ENCODE measurements around the gene MED8.
"Not testable (repeated sequence)": the region's sequence is repeated elsewhere in the genome, so short reads cannot be mapped to it uniquely, and the experiment has no call there.

MED8 gene

DNA sequence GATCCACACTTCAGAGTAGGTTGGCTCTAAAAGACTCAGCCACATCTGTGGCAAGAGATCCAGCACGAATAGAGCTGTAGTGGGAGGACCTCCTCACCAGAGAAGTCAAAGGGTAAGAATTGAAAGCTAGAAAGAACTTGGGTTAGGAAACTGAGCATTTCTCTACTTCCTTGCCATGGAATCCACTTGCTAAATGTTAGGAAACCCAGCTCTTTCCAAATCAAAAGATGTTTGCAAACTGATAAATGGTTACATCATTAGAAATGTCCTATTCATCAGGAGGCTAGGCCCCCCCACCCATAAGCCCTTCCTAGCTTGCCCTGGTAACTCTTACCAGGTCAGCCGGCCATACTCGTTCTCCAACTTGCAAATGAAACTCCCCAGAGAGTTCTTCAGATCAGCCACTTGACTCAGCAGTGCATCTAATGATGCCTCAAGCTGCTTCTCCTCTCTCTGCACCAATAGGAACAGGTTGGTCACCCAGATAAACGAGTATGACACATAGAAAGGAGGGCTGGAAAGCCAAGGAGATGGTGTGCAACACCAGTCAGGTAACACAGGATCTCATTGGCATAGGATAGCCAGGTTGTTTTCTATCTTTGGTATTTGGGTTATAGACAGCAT lies 1.5 kb downstream of the MED8 start:
- DNase-seq (ENCODE audit: low read depth in 1 of 2, low spot score in 1 of 2): no peak

DNA sequence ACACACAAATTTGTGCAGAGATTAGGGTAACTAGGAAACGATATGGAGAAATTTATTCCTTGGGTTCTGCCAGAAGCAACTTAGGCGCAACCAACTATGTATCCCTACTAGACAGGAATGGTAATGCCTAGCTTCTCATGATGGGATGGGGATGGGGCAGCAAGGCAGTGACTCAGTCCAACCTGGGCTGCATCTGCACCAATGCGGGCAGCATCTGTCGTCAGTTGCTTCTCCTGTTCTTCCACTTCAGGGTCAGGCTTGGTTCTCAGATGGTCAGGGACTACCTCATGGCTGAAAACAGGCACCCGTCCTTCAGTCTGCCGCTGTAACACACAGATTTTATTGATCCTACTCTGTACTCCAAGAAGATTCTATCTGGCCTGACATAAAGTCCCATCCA lies 2.9 kb downstream of the MED8 start:
- no peak for DNase-seq (ENCODE audit: low read depth in 1 of 2, low spot score in 1 of 2)

DNA sequence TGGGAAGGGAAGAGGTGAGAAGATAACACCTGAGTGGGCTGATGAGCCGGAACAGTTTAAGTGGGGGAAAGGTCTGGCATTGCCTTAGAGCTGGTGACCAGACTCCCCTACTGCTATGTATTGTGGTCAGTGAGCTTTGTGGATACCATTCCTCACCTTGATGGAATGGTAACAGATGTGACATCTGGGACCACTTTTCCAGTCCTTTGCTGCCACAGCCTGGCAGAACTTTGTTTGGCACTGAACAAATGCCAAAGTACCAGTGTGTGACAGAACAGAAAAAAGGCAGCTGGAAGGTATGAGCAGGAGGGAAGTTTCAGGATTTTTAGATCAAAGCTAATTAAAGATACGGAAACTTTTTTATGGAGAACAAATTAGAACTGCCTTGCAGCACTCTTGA lies 6.2 kb downstream of the MED8 start:
- DNase-seq (ENCODE audit: low read depth in 1 of 2, low spot score in 1 of 2): no peak

DNA sequence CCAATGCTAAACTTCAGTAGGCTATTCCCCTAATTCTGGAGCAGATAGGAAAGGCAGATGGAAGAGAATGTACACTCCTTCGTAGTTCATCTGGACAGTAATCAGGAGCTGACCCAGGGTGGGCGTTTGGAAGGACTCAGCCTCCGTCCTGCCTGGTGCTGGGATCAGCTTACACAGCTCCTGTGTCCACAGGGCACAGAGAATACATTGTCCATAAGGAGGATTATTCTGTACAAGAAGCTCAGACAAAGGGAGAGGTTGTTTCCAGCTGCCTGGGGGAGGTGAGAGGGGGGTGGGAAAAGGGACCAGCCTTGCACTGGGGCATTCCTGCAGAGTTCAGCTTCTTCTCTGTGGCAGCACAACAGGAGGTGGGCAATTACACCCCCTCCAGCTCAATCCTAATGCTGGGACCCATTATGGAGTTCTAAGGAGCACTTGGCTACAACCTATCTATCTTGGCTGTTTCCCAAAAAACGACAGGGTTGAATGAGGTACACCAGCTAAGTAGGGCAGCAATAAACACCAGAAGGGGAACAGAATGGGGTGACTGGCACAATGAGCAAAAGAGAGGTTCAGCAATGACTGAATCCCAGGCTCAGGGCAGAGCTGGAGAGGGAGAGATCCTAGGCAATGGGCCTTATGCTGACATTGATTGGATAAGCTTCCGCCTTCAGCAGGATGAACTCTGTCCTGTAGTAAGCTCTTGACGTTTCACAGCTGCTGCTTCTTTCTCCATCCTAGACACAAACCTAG lies 7.4 kb downstream of the MED8 start:
- no peak for DNase-seq (ENCODE audit: low read depth in 1 of 2, low spot score in 1 of 2)

DNA sequence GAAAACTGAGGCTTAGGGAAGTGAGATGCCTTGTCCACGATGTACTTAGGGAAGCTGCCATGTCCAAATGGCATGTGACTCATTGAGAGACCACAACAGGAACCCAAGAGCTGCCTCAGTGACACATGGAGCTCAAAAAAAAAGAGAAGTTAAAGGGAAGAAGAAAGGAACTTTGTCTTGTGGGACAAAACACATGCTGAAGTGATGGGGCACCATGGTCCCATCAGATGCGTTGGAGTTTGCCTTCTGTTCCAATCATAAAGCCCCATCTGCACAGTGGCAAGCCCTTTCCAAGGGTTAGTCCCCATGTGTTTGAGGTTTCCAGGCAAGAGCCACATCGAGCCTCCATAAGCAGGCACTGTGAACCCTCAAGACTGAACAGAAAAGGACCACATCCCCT lies 8.0 kb downstream of the MED8 start:
- DNase-seq (ENCODE audit: low read depth in 1 of 2, low spot score in 1 of 2): no peak

DNA sequence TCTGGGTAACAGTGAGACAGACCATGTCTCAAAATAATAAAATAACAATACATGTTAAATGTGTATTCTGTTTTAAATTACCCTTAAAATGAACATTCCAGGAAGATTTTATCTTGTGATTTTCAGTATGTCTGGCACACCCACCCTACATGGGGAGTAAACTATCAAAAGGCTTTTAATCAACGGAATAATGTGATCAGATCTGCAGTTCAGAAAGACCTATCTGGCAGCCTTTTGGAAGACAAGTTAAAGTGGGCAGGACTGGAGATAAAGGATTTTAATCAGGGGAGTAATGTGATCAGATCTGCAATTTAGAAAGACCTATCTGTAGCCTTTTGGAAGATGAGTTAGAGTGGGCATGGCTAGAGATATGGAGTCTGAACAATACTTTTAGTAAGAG lies 10.1 kb downstream of the MED8 start:
- no peak for DNase-seq (ENCODE audit: low read depth in 1 of 2, low spot score in 1 of 2)

DNA sequence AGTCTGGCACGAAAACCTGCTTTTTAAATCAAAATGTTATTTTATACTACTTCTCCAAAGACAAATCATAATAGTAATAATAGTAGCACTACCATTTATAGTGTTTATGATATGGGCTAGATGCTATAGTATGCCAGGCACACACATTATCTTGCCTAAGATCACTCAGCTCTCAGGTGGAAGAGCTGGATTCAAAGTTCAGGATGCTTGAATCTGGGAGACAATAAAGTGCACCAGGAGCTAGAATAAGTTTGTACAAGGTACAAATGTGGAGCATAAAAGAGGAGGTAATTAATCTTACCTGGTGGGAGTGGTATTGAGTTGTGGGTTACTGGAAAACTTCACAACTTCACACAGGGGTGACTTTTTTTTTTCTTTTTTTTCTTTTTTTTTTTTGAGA lies 11.8 kb downstream of the MED8 start:
- DNase-seq (ENCODE audit: low read depth in 1 of 2, low spot score in 1 of 2): no peak

DNA sequence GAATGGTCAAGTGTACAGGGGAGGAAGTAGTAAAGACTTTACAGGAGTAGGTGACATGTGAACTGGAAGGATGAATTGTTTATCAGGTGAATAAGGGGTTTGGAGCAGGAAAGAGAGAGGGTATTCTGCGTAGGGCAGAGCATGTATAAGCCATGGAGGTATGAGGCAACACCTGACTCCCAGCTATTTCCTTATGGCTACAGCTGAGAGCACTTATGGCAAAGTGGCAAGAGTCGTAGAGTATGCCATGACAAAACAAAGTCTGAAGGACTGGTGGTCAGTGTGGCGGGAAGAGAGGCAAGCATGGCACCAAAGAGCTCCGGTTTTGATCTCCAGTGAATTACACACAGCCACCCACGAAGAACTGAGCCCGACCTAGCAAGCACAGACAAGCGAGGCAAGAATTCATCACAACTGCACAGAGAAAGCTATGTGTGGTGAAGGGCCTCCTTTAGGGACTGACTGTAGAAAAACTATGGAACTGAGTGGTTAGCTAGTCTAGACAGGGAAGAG lies 12.8 kb downstream of the MED8 start:
- no peak for DNase-seq (ENCODE audit: low read depth in 1 of 2, low spot score in 1 of 2)

DNA sequence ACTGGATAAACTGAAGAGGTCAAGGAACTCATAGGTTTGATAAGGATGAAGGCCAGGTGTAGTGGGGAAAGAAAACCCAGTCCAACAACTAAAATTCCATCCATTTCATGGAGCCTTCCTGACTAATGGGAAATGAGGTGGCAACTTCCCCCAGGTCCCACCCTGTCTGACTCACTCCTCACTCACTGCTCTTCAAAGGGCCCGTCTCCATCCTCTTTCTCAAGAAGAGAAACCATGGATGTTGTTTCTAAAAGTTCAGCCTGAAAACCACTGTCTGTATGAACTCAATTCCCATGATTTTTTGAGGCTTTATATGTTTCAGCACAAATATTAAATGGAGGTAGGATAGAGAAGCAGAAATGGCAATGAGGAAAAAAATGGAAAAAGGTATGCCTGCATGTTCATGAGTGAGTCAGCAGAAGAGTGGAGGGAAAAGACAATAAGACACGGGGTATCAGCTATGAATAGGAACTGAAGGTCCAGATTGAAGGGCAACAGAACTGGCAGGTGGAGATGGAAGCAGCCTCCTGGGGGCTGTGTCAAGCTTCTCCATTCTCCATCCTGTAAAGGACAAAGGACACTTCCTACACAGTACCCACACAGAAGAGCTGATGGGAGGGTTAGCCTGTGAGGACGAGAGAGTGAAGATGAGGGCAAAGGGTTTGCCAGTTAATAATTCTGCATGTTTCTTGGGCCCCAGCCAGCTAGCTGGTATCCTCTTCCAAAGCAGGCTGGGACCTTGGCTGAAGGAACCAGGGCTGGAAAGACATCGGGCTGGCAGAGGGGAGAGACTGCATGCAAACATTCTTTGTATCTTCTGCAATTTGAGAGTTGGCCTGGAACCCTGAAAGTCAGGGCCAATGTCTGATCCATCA lies 16.3 kb downstream of the MED8 start:
- no peak for DNase-seq (ENCODE audit: low read depth in 1 of 2, low spot score in 1 of 2)

DNA sequence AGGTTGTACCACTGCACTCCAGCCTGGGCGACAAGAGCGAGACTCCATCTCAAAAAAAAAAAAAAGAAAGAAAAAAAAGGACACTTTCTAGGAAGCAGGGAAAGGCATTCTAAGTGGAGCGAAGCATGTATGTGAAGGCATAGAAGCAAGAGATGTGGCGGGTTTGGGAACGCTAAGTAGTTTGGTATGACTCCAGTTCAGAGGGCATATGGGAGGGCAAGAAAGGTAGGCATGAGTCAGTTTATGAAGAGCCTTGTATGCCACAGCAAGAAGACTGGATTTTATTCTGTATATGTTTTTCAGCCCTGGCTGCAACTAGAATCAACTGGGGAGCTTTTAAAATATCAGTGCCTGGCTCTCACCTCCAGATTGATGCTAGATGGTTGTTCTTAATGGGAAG lies 17.4 kb downstream of the MED8 start:
- no peak for DNase-seq (ENCODE audit: low read depth in 1 of 2, low spot score in 1 of 2)

DNA sequence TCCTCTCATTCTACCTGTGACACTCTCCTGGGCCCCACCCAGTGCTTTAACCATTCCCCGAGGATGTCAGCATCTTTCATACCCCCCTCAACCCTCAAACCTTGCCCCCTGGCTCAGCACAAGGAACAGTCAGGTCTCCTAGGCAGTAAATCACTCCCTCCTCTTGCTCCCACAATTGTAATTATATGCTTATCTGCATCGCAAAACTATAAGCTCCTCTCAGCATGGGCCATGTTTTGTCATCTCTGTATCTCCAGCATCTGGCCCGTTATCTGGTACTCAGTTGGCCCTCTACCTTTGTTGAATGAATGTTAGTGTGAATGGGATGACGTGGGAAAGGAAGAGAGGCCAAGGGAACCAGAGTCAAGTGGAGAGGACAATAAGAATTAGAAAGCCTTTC lies 19.0 kb downstream of the MED8 start:
- no peak for DNase-seq (ENCODE audit: low read depth in 1 of 2, low spot score in 1 of 2)

DNA sequence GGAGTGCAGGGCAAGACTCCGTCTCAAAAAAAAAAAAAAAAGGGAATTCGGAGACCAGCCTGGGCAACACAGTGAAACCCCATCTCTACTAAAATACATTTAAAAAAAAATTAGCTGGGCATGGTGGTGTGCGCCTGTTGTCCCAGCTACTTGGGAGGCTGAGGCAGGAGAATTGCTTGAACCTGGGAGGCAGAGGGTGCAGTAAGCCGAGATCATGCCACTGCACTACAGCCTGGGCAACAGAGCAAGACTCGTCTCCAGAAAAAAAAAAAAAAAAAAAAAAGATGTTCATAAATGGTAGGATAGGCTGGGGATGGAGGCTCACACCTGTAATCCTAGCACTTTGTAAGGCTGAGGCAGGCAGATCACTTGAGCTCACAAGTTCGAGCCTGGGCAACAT lies 19.8 kb downstream of the MED8 start:
- DNase-seq (ENCODE audit: low read depth in 1 of 2, low spot score in 1 of 2): not testable (repeated sequence)

DNA sequence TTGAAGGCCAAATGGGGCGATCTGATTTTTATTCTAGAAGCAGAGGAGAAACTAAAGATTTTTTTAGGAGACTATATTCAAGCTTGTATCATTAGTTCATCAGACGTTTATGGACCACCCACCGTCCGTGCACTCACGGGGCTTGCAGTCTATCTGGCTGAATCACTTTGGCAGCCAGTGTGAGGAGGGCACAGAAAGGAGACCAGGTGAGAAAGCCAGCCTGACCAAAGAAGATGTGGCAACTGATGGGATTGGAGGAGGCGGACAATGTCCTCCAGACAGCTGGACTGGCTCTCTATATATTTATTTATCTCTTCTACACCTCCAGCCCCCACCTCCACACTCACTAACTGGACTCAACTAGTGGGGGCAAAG lies 21.0 kb downstream of the MED8 start:
- DNase-seq (ENCODE audit: low read depth in 1 of 2, low spot score in 1 of 2): no peak

DNA sequence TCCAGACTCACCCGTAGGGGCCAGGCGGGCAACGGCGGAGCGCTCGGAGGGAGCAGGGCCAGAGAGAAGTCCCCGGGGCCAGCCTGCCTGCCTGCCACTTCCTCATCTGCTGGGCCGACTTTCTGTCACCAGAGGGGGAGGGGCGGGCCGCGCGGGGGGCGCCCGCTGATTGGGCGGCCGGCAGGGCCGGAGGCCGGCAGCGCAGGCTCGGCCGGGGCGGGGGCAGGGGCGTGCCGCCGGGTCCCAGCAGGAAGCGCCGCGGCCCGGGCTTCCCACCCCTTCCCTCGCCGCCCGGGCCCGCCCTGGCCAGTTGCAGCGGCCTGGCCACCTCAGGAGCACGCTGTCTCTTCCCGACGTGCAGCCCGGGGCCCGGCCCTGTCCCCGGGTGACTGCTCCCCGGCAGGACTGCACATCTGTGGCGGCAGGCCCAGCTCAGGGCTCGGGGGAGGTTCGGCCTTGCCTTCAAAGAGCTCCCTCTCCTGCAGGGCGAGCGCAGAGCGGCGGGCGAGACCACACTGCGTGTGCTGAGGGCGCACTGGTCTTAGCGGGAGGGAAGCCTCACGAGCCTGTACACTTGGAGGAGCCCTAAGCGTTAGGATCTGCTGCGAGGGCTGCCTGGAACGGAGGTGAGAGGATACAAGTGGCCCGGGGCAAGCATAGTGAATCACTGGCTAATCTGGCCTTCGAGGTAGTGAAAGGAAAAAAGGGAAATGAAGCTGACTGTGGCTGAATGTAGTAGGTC lies 21.5 kb downstream of the MED8 start, which contains the start of gene ELOVL1:
Gene ELOVL1 (minus strand): TSS at position 108 of the 742 bp plus-strand sequence. CDS start 2,402 bp downstream, outside the sequence.
- peak; percentile 73 to 87 for DNase-seq (ENCODE audit: low read depth in 1 of 2, low spot score in 1 of 2)

DNA sequence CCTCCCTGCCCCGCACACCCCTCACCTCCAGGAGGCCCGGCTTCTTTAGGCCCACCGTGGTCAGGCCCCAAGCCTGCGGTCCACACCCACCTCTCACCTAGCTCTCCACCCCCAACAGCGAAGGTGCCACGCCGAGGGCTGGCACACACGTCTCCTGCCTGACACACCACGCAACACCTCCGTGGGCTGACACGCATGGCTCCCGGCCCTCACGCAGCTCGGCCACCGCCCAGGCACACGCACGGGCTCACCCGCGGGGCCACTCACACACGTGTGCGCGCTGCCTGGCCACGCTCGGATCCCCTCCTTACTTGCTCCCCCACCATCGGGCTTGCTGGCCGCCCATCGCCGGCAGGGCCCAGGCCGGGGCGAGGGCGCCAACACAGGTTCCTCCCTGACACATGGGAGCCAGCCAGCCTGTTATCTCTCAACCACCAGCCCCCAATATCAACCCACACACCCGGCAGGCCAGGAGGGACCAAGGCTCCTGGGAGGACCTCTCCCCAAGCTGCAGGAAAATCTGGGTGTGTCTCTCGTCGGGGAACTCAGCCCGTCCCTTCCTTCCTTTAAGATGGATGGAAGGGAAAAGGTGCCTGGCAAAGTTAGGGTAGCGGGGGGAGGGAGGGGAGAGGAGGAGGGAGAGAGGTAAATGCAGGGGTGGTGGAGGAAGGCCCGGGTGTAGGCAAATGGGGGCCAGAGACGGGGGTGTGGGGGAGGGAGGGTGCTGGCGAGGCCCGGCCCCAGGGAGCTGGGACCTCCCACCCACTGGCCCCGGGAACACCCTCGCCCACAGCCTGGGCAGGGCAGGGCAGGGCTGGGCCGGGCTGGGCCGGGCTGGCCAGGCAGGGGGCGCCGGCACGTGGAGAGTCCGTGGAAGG lies 22.3 kb downstream of the MED8 start:
- DNase-seq (ENCODE audit: low read depth in 1 of 2, low spot score in 1 of 2): peak in 1 of 2 donors; percentile 18

DNA sequence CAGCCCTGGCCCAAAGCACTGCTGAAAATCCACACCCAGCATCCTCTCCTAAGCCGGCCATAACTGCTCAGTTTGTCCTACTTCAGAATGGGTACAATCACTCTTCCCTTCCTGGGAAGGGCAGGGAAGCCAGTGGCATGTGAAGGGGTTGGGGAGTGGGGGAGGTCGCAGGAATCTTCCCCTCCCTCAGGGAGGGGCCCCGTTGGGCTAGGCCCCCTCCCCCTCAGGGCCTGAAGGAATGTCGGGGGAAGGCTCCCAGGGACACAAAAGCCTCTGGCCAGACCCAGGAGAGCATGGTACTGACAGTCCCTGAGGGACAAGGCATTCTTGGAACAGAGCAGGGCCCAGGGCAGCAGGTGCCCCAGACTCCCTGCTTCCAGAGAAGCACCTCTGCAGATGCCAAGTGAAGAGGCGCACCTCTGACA lies 23.0 kb downstream of the MED8 start:
- DNase-seq (ENCODE audit: low read depth in 1 of 2, low spot score in 1 of 2): no peak

DNA sequence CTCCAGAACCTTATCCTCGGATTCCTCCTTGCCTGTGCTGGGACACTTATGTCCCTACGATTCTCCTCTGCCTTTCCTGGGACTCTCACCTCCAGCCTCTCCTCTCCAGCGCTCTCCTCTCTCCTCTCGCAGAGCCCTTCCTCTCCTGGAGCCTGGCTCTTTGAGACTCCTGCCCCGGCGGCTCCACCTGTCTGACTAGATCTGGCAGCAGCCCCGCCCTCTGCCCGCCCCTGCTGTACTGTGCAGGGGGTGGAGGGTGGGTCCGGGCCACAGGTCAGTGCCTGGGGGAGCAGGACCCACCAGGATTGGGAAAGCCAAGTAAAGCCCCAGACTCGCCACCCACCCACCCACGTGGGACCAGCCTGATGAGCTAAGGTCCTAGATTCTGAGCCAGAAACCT lies 23.4 kb downstream of the MED8 start:
- no peak for DNase-seq (ENCODE audit: low read depth in 1 of 2, low spot score in 1 of 2)

DNA sequence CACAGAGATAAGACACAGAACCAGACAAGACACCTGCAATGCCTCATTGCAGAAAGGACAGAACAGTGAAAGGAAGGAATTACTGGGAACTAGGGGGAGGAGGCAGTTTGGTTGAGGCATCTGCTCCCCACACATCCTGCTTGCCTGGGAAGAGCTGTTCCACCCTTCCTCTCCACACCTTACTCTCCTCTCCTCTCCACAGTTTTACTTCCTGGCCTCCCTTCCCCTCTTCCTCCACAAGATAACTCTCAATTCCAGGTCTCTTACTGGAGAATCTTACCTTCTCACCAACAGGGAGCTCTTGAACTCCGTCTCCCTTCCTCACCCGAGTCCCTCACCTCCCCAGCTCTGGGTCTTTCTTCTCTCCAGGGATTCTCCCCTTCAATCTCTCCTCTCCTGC lies 23.9 kb downstream of the MED8 start:
- DNase-seq (ENCODE audit: low read depth in 1 of 2, low spot score in 1 of 2): no peak

DNA sequence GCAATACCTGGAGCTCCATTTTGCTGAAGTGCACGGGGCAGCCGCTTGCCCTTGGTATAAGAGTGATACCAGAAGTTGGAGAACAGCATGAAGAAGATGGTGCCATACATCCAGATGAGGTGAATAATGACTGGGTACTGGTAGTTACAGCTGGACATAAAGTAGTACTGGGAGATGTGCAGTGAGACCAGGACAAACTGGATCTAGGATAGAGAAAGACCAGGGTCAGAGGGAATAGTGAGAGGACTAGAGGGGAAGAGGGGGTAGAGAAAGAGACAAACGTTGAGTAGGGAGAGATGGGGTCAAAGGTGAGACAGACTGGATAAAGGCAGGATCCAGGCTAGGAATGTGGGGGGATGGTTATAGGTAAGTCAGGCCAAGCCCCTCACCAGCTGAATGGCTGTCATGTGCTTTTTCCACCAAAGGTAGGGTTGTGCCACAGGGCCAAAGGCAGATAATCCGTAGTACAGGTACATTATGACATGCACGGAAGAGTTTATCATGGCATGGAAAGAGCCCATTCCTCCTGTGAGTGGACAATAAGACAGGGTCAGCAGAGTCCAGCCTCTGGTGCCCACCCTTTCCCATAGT lies 25.6 kb downstream of the MED8 start:
- DNase-seq (ENCODE audit: low read depth in 1 of 2, low spot score in 1 of 2): no peak
